Measurements from ENCODE around the gene ARHGAP8. TPM values are rescaled to one million over a fixed set of nuclear protein-coding genes. Genes with fewer than 3 reads are reported as not detected.

ARHGAP8 gene
- total RNA-seq, 3 donors from 2014 or later (not counting 1 experiment from before 2014, with no cell fraction given) = 23.6 to 32.6 (median 26.5) TPM

- Mint-ChIP-seq H3K27me3 (ENCODE audit: low read depth in 2 of 2) (no peaks in the 10 kb centered on the region), H3K36me3 (no peaks in the 10 kb centered on the region), H3K27ac (no peak overlapping the region), H3K4me3 (no peak overlapping the region), H3K9me3 (no peaks in the 10 kb centered on the region), H3K4me1 (no peaks in the 10 kb centered on the region)
- 80% methylated on average over 7 of the region's 7 CpGs for WGBS (ENCODE audit: insufficient coverage)
- Histone ChIP-seq H3K4me3 (ENCODE audit: low read length) (no peak overlapping the region), H3K9me3 (ENCODE audit: control insufficient read depth, insufficient read depth, low read length) (no peaks in the 10 kb centered on the region), H3K27me3 (ENCODE audit: control insufficient read depth, insufficient read depth, low read length) (no peaks in the 10 kb centered on the region), H3K36me3 (ENCODE audit: control insufficient read depth, insufficient read depth, low read length) (no peaks in the 10 kb centered on the region), H3K27ac (ENCODE audit: low read length) (no peak overlapping the region), H3K4me1 (ENCODE audit: control insufficient read depth, insufficient read depth, low read length) (no peaks in the 10 kb centered on the region)
- no peak for ATAC-seq
- no peak for DNase-seq
- intact Hi-C loops (cut with micrococcal nuclease) = no loop called here
- TF ChIP-seq CTCF (IDR thresholded peaks at IDR 0.05) = no peak
Observed at GRCh38 chr22:44893731-44894080, 141.3 kb downstream of the ARHGAP8 start.

- H3K27me3 ChIP-seq (ENCODE audit: control insufficient read depth, insufficient read depth, low read length) = no peaks in the 10 kb centered on the region
- no peak overlapping the region for H3K4me3 ChIP-seq (ENCODE audit: low read length)
- H3K27ac Mint-ChIP-seq = no peak overlapping the region
- H3K36me3 ChIP-seq (ENCODE audit: control insufficient read depth, insufficient read depth, low read length) = no peaks in the 10 kb centered on the region
- WGBS (ENCODE audit: insufficient coverage) = 95% methylated on average over 12 of the region's 12 CpGs
- ATAC-seq (no peak), DNase-seq (no peak)
- H3K4me1 ChIP-seq (ENCODE audit: control insufficient read depth, insufficient read depth, low read length) = no peaks in the 10 kb centered on the region
- H3K27me3 Mint-ChIP-seq (ENCODE audit: low read depth in 2 of 2) = no peaks in the 10 kb centered on the region
- no peaks in the 10 kb centered on the region for H3K4me1 Mint-ChIP-seq
- TF ChIP-seq CTCF (IDR thresholded peaks at IDR 0.05) = no peak
- no peaks in the 10 kb centered on the region for H3K9me3 ChIP-seq (ENCODE audit: control insufficient read depth, insufficient read depth, low read length)
- H3K27ac ChIP-seq (ENCODE audit: low read length) = no peak overlapping the region
- no peaks in the 10 kb centered on the region for H3K9me3 Mint-ChIP-seq
- intact Hi-C loops (cut with micrococcal nuclease) = no loop called here
- H3K4me3 Mint-ChIP-seq = no peak overlapping the region
- no peaks in the 10 kb centered on the region for H3K36me3 Mint-ChIP-seq
Observed at GRCh38 chr22:44894321-44894720, 141.9 kb downstream of the ARHGAP8 start.

GRCh38 chr22:44894782-44895181 is 142.4 kb downstream of the ARHGAP8 start:
- H3K4me3 ChIP-seq (ENCODE audit: low read length) = no peak overlapping the region
- intact Hi-C loops (cut with micrococcal nuclease) = no loop called here
- TF ChIP-seq CTCF (IDR thresholded peaks at IDR 0.05) = no peak
- Mint-ChIP-seq H3K36me3 (no peaks in the 10 kb centered on the region), H3K4me3 (no peak overlapping the region), H3K4me1 (no peaks in the 10 kb centered on the region), H3K9me3 (no peaks in the 10 kb centered on the region), H3K27me3 (ENCODE audit: low read depth in 2 of 2) (peaks cover under 1 to 4% of the 10 kb centered on the region in 2 donors), H3K27ac (no peak overlapping the region)
- no peaks in the 10 kb centered on the region for H3K27me3 ChIP-seq (ENCODE audit: control insufficient read depth, insufficient read depth, low read length)
- DNase-seq (no peak), ATAC-seq (no peak)
- H3K36me3 ChIP-seq (ENCODE audit: control insufficient read depth, insufficient read depth, low read length) = no peaks in the 10 kb centered on the region
- 84% methylated on average over 14 of the region's 14 CpGs for WGBS (ENCODE audit: insufficient coverage)
- H3K4me1 ChIP-seq (ENCODE audit: control insufficient read depth, insufficient read depth, low read length) = no peaks in the 10 kb centered on the region
- no peak overlapping the region for H3K27ac ChIP-seq (ENCODE audit: low read length)
- H3K9me3 ChIP-seq (ENCODE audit: control insufficient read depth, insufficient read depth, low read length) = no peaks in the 10 kb centered on the region

GRCh38 chr22:44895296-44896055 is 143.1 kb downstream of the ARHGAP8 start:
- H3K36me3 ChIP-seq (ENCODE audit: control insufficient read depth, insufficient read depth, low read length) = no peaks in the 10 kb centered on the region
- H3K9me3 ChIP-seq (ENCODE audit: control insufficient read depth, insufficient read depth, low read length) = peaks cover under 1% of the 10 kb centered on the region
- ATAC-seq = no peak
- TF ChIP-seq CTCF (IDR thresholded peaks at IDR 0.05) = no peak
- no peaks in the 10 kb centered on the region for H3K27me3 ChIP-seq (ENCODE audit: control insufficient read depth, insufficient read depth, low read length)
- Mint-ChIP-seq H3K27me3 (ENCODE audit: low read depth in 2 of 2) (peaks cover 4 to 10% of the 10 kb centered on the region in 2 donors), H3K4me1 (no peaks in the 10 kb centered on the region), H3K36me3 (no peaks in the 10 kb centered on the region), H3K27ac (no peak overlapping the region), H3K9me3 (peaks cover 0 to 2% of the 10 kb centered on the region in 2 donors), H3K4me3 (no peak overlapping the region)
- H3K27ac ChIP-seq (ENCODE audit: low read length) = no peak overlapping the region
- DNase-seq = no peak
- WGBS (ENCODE audit: insufficient coverage) = 72% methylated on average over 23 of the region's 23 CpGs
- H3K4me3 ChIP-seq (ENCODE audit: low read length) = no peak overlapping the region
- intact Hi-C loops (cut with micrococcal nuclease) = no loop called here
- H3K4me1 ChIP-seq (ENCODE audit: control insufficient read depth, insufficient read depth, low read length) = no peaks in the 10 kb centered on the region

Measured in natural killer cell (primary cell).